Amniotic stem cell (primary cell): Measurements from ENCODE around the gene SLC25A13.
"Not testable (repeated sequence)": the region's sequence is repeated elsewhere in the genome, so short reads cannot be mapped to it uniquely, and the experiment has no call there.

Experiments
- DNase-seq: peaks from one replicate; lab custom pipeline; 2025; lab: John Stamatoyannopoulos, UW

SLC25A13 gene

GRCh38 chr7:96154506-96154905 is 167.4 kb downstream of the SLC25A13 start:
- not testable (repeated sequence) for DNase-seq

DNA sequence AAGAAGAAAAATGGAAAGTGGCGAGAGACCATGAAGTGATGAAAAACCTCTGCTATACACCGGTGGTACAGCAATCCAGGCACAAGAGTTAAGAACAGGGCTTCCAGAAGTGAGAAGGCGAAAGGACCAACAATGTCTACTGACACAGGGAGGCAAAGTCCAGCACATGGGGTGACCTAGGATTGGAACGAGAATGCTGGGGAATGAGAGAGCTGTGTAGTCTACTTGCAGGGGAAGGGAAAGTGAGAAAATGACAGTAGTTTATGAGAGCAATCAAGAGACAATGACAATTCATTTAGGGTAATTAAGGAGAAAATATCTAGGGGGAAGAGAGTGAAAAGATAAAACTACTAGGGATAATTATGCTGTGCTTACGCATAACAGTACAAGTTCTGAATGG is 169.2 kb downstream of the SLC25A13 start:
- no peak for DNase-seq

- no peak for DNase-seq
These were observed 170.0 kb downstream of the SLC25A13 start for GRCh38 chr7:96151889-96152288.

- no peak for DNase-seq
These were observed 177.7 kb downstream of the SLC25A13 start for GRCh38 chr7:96144260-96144526.

DNA sequence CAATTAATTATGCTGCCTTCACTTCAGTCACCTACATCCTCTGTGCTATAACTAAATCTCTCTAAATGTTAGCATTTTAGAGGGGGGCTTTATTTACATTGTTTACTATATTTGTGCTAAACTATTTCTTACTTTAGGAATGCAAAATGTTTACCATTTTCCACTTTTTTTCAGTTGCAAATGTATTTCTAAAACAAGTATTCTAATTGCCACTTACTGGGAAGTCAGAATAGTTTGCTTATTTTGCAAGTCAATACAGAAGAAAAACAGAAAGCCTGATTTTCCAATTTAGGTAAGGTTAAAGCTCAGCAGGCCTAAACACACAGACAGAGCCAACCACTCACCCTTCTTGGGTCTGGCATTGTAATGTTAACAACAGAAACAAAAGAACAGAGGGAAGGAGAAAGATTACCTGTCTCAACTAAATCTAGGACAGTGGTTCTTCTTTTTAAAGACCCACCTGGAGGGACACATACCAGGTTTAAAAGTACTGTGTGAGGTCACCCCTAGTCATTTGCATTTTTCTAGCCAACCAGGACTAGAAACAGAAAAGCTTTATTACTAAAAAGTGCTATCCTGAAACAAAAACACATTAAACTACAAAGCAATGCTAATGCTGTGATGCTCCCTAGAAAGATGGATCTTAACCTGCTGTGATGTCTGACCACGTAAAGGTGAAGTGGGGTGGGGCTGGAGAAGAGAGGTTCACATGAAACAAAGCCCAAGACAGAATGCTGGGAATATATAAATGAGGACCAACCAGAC is 178.2 kb downstream of the SLC25A13 start:
- no peak for DNase-seq

DNA sequence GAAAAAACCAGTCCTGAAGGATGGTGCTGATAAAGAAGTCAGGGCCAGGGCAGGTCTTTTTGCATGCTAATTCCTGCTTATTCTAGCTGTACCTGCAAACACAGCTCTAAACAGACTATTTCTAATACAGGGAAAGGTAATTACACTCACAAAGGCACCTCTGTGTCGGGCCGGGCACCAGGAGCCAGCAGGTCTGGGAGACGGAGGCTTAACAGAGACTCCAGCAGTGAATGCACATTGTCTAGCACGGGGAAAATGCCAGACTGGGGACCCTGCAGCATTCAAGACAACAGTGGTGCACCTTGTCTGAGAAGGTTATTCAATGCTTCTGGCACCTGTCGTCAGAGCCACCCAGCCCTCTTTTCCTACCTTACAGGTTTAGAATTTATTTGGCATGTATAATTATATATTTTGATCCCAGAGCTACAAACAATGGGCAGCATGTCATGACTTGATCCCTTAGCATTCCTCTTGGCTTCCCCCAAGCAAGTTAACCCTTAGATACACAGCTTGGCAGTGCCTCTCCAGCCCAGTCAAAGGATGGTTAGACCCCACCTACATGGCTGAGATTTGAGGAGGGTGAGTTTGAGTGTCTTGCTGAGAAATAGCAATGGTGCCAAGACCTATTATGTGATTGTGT is 185.2 kb downstream of the SLC25A13 start:
- no peak for DNase-seq

- DNase-seq, result no peak
These were observed 186.7 kb downstream of the SLC25A13 start for GRCh38 chr7:96135241-96135640.

- DNase-seq, result no peak
These were observed 190.4 kb downstream of the SLC25A13 start for GRCh38 chr7:96131525-96131924.

- no peak for DNase-seq
These were observed 194.2 kb downstream of the SLC25A13 start for GRCh38 chr7:96127746-96128145.

GRCh38 chr7:96126382-96126781 is 195.5 kb downstream of the SLC25A13 start:
- no peak for DNase-seq

DNA sequence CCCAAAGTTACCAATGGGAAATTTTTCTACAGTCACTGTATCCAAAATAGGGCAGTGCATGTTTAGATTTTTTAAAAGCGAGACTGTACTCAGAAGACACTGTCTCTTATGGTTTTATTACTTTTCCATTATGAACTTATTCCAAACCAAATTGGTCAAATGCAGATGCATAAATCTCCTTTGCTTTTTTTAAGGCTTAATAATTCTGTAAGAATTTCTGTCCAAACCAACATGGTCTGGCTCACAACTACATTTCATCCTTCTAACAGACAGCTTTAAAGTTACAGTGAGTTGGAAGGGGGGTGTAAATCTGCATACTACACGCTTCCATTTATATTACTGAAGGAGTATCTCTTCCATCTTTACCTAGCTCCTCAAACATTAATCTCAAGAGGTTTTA is 199.2 kb downstream of the SLC25A13 start:
- DNase-seq, result no peak

GRCh38 chr7:96121752-96122151 is 200.1 kb downstream of the SLC25A13 start:
- no peak for DNase-seq

DNA sequence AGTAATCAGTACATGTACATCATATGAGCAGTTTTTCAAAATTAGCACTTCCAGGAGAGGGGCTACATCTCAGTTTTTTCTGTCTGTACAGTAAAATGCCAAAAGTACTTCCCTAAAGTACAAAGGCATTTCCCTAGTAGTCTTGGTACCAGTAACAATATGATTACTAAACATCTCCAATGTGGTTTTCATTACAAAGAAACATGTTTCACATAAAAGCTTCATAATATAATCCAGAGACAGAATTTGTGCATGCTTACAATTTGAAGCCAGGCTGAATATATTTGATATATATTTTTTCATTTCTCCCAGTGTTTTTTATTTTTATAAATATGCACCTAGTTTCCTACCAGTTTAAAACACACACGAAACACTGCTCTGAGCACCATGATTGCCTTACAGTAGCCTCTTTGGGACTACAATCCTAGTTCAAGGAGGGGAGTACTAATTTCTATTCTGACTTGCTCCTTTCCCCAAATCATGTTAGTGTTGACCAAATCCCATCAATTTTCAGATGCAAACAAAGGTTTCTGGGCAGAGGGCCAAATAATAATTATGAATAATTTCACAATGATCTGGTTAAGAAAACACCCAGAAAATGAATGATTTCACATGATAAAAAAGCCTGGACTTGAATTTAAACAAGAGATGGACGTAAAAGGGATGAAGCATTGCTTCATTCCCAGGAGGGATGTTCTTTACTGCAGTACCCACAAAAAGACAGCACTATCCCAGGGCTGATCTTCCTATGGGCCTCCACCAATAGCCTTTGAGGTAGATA is 201.3 kb downstream of the SLC25A13 start:
- DNase-seq, result no peak

GRCh38 chr7:96118449-96119001 is 203.4 kb downstream of the SLC25A13 start:
- DNase-seq, result no peak

DNA sequence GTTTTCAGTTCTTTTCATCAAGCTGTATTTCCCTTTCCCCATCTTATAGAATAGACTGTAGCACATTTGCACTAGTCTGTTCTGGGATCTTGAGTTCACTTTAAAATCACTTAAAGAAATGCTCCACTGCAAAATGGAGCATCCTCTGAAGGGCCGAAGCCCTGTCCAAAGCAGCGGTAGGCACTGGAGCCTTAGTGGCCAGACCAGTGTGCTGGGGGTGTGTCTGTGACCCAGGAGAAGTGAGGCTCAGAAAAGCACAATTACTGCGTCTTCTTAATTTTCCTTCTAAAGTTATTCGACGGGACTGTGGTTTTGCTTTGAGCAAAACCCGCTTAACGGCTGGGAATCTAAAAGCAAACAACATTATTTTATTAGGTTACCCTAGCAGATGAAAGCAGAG is 205.7 kb downstream of the SLC25A13 start:
- DNase-seq, result no peak

GRCh38 chr7:96114190-96114589 is 207.7 kb downstream of the SLC25A13 start:
- DNase-seq, result no peak

GRCh38 chr7:96111405-96111804 is 210.5 kb downstream of the SLC25A13 start:
- no peak for DNase-seq

GRCh38 chr7:96104984-96105383 is 216.9 kb downstream of the SLC25A13 start:
- DNase-seq, result no peak

- DNase-seq, result no peak
These were observed 219.6 kb downstream of the SLC25A13 start for GRCh38 chr7:96102096-96102811.

- DNase-seq, result no peak
These were observed 221.2 kb downstream of the SLC25A13 start for GRCh38 chr7:96100737-96101136.

- DNase-seq, result no peak
These were observed 224.1 kb downstream of the SLC25A13 start for GRCh38 chr7:96097835-96098234.

GRCh38 chr7:96093435-96093834 is 228.5 kb downstream of the SLC25A13 start:
- peak; percentile 87 for DNase-seq
